H1 (cell line): ENCODE measurements around the gene TPSG1.
"Not testable (repeated sequence)": the region's sequence is repeated elsewhere in the genome, so short reads cannot be mapped to it uniquely, and the experiment has no call there.

ENCODE experiments used
- ATF3 ChIP-seq: IDR thresholded peaks from 2 replicates; pipeline ENCODE4 v1.6.1; 2011; ENCODE audit warnings: low read depth, mild to moderate bottlenecking, low read length; ENCODE audit not compliant: insufficient read depth
- CBX8 ChIP-seq: fragments of 300-800, 300-1000 bp; sonication (generic); IDR thresholded peaks from 2 replicates; pipeline ENCODE4 v1.7.1; 2016; ENCODE audit warnings: low read depth, low read length, borderline replicate concordance
- CTCF ChIP-seq, 3 experiments: IDR thresholded peaks; 1 replicate in 2 of 3; 2 replicates in 1 of 3; pipeline versions ENCODE4 v1.5.1 to v1.6.1; 2011; ENCODE audit warnings: low read length in 3 of 3, mild to moderate bottlenecking in 3 of 3, inconsistent platforms in 2 of 3, low read depth in 1 of 3, moderate library complexity in 1 of 3; ENCODE audit not compliant: insufficient read depth in 1 of 3; ENCODE audit errors: control extremely low read depth in 1 of 3
- EZH2 ChIP-seq: fragments of 200-600 bp; sonication (generic); IDR thresholded peaks from 2 replicates; pipeline ENCODE4 v1.7.1; 2012; ENCODE audit warnings: low read depth, mild to moderate bottlenecking, moderate library complexity, low read length, inconsistent platforms; ENCODE audit not compliant: severe bottlenecking
- JUND ChIP-seq: IDR thresholded peaks from 2 replicates; pipeline ENCODE4 v1.6.1; 2011; ENCODE audit warnings: mild to moderate bottlenecking, improper control_type of control experiment, low read length
- KDM1A ChIP-seq: fragments of 200-600, 300-600 bp; sonication (generic); IDR thresholded peaks from 2 replicates; pipeline ENCODE4 v1.7.1; 2016; ENCODE audit warnings: mild to moderate bottlenecking, low read length, borderline replicate concordance
- MAFK ChIP-seq: IDR thresholded peaks from 2 replicates; pipeline ENCODE4 v1.6.1; 2012; ENCODE audit warnings: low read depth, mild to moderate bottlenecking, improper control_type of control experiment, low read length
- POLR2A ChIP-seq, 2 experiments: IDR thresholded peaks; 1 replicate in 1 of 2; 2 replicates in 1 of 2; pipeline ENCODE4 v1.6.1; 2011; ENCODE audit warnings: low read depth in 2 of 2, low read length in 2 of 2, mild to moderate bottlenecking in 2 of 2; ENCODE audit errors: control extremely low read depth in 1 of 2
- RAD21 ChIP-seq, 2 experiments: IDR thresholded peaks in 1 of 2; conservative IDR thresholded peaks in 1 of 2; 2 replicates each; pipeline ENCODE4 v1.6.1; 2011; ENCODE audit warnings: low read depth in 2 of 2, low read length in 2 of 2, improper control_type of control experiment in 1 of 2, inconsistent platforms in 1 of 2, mild to moderate bottlenecking in 1 of 2, moderate library complexity in 1 of 2
- RNF2 ChIP-seq: fragments of 200-900, 300-1000 bp; sonication (generic); IDR thresholded peaks from 2 replicates; pipeline ENCODE4 v1.7.1; 2016; ENCODE audit warnings: borderline replicate concordance, low read depth, mild to moderate bottlenecking, antibody characterized with exemption, low read length; ENCODE audit not compliant: poor library complexity, severe bottlenecking; ENCODE audit errors: missing control alignments
- SRF ChIP-seq: IDR thresholded peaks from 2 replicates; pipeline ENCODE4 v1.6.1; 2011; ENCODE audit warnings: mild to moderate bottlenecking, low read depth, low read length, moderate library complexity
- TF ChIP-seq, protein P1 (sequence below): IDR thresholded peaks from 2 replicates; pipeline ENCODE4 v1.6.1; 2011; ENCODE audit warnings: low read length, improper control_type of control experiment
- TF ChIP-seq, protein P2 (sequence below): IDR thresholded peaks from 2 replicates; pipeline ENCODE4 v1.6.1; 2012; ENCODE audit warnings: inconsistent platforms

- not testable (repeated sequence) for TF ChIP-seq MAFK; JUND; CTCF (IDR thresholded peaks at IDR 0.05; ENCODE audit: control extremely low read depth in 1 of 3, insufficient read depth in 1 of 3, low read depth in 1 of 3, low read length in 3 of 3); RAD21 (IDR thresholded peaks at IDR 0.05 in 1 of 2, conservative IDR thresholded peaks at IDR 0.05 in 1 of 2; ENCODE audit: low read depth in 2 of 2, low read length in 2 of 2); CBX8; KDM1A; RNF2; EZH2; SRF; POLR2A (IDR thresholded peaks at IDR 0.05; ENCODE audit: control extremely low read depth in 1 of 2, low read depth in 2 of 2, low read length in 2 of 2); ATF3
- TF ChIP-seq, protein P1, sequence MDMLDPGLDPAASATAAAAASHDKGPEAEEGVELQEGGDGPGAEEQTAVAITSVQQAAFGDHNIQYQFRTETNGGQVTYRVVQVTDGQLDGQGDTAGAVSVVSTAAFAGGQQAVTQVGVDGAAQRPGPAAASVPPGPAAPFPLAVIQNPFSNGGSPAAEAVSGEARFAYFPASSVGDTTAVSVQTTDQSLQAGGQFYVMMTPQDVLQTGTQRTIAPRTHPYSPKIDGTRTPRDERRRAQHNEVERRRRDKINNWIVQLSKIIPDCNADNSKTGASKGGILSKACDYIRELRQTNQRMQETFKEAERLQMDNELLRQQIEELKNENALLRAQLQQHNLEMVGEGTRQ: not testable (repeated sequence)
- TF ChIP-seq, protein P2, sequence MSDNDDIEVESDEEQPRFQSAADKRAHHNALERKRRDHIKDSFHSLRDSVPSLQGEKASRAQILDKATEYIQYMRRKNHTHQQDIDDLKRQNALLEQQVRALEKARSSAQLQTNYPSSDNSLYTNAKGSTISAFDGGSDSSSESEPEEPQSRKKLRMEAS: not testable (repeated sequence)
Observed at GRCh38 chr16:1230471-1231212, 5.6 kb upstream of the TPSG1 start.
